EL (cell line): ENCODE measurements around the gene YPEL1.
A peak's percentile ranks its signal among the peaks of the same experiment; 100 is the strongest.

Experiments
- DNase-seq: peaks from one replicate; pipeline ENCODE4 v3.0.0-alpha.2; 2016

The YPEL1 gene, protein sequence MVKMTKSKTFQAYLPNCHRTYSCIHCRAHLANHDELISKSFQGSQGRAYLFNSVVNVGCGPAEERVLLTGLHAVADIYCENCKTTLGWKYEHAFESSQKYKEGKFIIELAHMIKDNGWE

GRCh38 chr22:21735200-21736083, at the start of gene YPEL1:
Gene YPEL1 (minus strand): TSS chr22:21735794. CDS start chr22:21710744, 25,050 bp downstream.
- DNase-seq = peak; percentile 97

GRCh38 chr22:21780259-21780658, 44.7 kb upstream of the YPEL1 start:
- DNase-seq = no peak

DNA sequence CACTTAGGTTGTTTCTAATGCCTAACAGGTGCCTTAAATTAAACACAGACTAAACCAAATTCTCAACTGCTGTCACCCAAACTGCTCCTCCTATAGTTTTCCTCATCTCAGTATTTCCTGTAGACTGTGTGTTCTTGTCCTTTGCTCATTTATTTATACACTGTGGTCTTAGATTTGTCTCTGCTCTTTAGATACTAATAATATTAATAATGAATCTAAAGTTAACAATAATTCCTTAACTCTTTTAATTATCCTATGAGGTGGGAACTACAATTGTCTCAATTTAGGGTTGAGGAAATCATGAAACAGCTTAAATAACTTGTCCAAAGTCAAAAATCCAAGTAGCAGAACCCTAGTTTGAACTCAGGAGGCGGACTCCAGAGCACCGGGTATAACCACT, 43.9 kb upstream of the YPEL1 start:
- DNase-seq = no peak

- DNase-seq = peak; percentile 81
These were observed 43.2 kb upstream of the YPEL1 start for GRCh38 chr22:21778705-21779363.

DNA sequence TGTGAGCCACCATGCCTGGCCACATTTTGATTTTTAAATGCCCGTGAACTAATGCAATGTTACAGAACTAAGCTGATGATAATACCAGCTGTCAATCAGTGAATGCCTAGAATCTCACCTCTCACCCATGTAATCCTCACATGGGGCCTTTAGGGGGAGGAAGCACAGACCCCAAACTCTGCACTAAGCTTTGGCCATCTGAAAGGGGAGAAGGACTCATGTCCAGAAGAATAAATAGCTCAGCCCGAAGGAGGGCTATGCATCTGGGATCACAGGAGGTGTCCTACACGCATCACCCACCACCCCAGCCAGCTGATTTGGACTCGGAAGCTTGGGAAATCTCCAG, 36.0 kb upstream of the YPEL1 start:
- no peak for DNase-seq

GRCh38 chr22:21768435-21768834, 32.8 kb upstream of the YPEL1 start:
- DNase-seq = no peak

GRCh38 chr22:21766691-21767462, 31.3 kb upstream of the YPEL1 start:
- no peak for DNase-seq

- DNase-seq = no peak
These were observed 30.4 kb upstream of the YPEL1 start for GRCh38 chr22:21765909-21766529.

GRCh38 chr22:21764038-21764804, 28.6 kb upstream of the YPEL1 start:
- DNase-seq = no peak

DNA sequence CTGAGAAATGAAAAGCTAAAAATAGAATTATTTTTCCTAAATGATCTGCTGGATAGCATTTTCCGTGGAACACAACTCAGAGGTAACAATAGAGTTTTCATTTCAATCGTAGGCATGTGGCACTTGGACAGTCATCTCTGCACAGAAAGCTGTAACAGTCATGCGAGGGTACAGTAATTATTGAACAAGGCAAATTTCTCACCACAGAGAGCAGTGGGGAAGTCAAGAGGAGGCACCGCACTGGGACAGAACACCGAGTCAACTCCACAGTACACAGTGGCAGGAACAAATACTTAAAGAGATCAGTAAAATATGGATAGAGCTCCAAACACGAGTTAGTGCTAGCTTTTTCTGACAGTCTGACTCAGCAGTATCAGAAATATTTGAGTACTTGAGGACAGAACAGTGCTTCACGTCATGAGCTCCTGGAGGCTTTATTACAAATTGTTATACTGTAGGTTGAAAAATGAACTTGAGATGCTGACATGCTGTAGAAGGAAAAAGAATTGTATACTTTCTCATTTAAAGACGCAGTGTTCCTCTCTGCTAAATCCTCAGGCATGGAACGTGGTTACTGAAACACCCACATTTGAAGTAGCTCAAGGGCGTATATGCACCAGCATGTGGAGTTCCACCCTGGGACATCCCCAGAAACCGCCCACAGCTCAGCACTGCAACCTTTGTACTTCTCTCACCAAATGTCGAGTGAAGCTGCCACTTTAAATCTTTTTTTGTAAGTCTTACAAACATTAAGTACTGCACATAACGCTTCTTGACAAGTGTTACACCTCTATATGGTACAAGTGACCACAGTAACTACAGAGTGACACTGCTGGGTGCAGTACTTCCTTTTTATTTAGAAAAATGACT, 27.4 kb upstream of the YPEL1 start:
- DNase-seq = no peak

DNA sequence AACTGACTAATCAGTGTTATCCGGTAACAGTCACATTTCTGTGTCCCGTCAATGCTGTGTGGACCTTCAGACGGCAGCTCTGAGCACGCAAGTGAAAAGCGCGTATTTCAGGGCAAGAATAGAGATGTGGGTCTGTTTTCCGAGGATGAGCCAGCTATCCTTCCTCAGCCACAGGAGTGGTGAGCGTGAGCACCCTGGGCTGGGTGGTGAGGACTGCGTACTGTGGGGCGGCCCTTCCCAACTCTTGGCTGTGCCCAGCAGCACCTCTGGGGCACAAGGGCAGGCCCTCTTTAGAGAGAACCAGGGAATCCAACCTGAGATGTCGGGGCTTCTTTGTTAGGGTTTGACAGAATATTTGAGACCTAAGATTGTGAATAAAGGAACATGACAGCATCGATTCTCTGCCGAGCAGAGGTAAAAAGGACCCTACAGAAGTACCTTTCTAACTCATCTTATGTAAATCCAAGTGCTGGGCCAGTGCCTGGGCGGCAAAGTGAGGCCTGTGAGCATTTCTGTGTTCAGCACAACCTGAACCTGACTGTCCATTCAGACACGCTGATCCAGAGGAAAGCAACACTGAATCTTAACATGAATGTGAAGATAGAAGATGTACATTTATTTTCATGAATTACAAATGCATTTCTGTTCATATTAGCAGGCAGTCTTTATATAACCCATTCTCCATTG, 26.5 kb upstream of the YPEL1 start:
- DNase-seq = no peak

DNA sequence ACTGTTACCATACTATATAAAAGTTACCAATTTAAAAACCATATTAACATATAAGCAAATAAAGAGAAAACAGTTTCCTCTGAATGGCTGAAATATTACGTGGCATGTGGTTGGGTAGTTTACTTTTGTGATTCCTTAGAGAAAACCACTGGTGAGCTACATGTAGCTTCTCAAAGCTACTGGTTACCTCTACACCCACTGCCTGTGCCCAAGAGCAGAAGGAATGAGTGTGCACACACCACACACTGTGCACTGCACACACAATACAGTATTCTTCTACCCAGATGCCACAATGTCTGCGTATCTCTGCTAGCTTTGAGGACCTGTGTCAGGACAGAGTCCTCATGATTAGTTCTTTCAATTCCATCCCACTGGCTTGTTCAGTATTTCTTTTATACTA, 25.5 kb upstream of the YPEL1 start:
- no peak for DNase-seq

DNA sequence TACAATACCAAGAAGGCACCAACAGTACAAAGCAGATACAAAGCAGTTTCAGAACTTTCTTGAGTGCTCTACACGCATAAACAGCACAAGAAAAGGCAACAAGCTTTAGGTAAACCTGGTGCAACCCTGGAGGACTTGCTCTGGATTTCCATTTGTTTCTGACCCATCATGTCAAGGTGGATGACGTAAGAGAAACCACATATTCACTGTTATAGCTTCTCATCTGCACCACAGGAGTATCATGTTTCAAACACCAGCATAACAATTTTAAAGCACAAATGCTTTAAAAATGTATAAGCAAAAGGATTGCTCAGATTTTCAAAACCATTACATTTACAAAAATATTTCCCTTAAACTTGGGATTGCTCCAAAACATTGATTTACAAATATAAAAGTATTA, 25.0 kb upstream of the YPEL1 start:
- DNase-seq = peak; percentile 31

- DNase-seq = no peak
These were observed 24.2 kb upstream of the YPEL1 start for GRCh38 chr22:21759646-21760376.

- DNase-seq = no peak
These were observed 23.5 kb upstream of the YPEL1 start for GRCh38 chr22:21759093-21759492.

DNA sequence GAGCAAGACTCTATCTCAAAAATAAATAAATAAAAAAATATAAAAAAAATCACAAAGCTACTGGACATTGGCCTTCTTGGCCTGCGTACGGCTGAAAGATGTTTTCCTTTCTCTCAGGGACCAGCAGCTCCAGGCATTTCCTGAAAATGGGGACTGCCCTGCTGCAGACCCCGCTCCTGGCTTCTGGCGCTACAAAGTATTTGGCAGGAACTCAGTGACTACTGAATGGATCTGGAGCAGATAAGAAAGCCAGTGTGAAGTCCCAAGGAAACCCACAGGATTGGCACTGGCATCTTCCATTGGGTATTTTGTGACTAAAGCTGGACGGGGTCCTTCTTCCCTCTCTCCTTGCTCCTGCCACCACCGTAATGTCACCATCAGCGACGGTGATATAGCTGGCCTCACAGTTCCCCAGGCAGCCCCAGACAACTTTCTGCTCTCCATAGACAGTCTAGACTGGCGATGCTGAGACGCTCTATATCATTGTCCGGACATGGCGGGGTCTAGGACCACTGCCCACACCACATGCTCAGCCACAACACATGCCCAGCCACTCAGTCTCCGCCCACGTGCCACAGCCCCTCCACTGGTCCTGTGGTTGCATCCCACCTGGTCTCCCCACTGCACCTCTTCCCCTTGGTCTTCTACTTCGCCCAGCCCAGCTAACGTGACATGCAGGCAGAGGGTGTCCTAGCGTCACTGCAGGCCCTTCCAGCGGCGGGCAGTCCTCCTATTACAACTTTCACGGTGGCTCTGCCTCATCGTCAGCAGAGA, 22.7 kb upstream of the YPEL1 start:
- DNase-seq = no peak

GRCh38 chr22:21755851-21756284, 20.3 kb upstream of the YPEL1 start:
- DNase-seq = peak; percentile 73

DNA sequence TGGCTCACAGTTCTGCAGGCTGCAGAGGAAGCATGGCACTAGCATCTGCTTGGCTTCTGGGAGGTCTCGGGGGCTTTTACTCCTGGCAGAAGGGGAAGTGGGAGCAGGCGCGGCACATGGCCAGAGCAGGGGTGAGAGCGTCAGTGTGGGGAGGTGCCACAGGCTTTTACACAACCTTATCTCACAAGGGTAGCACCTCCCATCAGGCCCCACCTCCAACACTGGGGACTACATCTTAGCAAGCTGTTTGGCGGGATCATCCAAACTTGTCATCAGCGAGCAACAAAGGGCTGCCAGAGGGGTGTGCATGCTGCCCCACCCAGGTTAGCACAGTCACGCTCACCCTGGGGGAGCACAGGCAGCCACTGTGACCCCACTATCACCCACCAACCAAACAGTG, 18.9 kb upstream of the YPEL1 start:
- DNase-seq = no peak
